Activated T-helper 1 cell treated with anti-CD3 and anti-CD28 coated beads, Interleukin-12 subunit alpha, Interleukin-12 subunit beta, Interleukin-2, Interleukin-4 antibody, amounts not matched to agents 30 ng/mL and 10 ng/mL and 1 ng/mL, durations not matched to agents 14 hours and 24 hours and 36 hours (primary cell): ENCODE measurements around the gene BTBD6. TPM values are rescaled to one million over a fixed set of nuclear protein-coding genes. Genes with fewer than 3 reads are reported as not detected.

Experiments used
- total RNA-seq: library from RNA; stranded (reverse); gene quantifications from 2 replicates; pipeline ENCODE4 v1.2.3, GENCODE V29; 2022

BTBD6 gene
- total RNA-seq, 1 donor from 2014 or later: 41.9 TPM

Other genes with a start within 250 kb of the BTBD6 start
- gene CDCA4, start 227.4 kb upstream of the BTBD6 start, total RNA-seq: 62.5 and 63.7 TPM in 2 replicates
- gene GPR132, start 183.1 kb upstream of the BTBD6 start, total RNA-seq: 24.6 and 24.9 TPM in 2 replicates
- 6.5 and 7.4 TPM in 2 replicates for gene JAG2, start 79.8 kb upstream of the BTBD6 start, total RNA-seq
- gene NUDT14, start 67.2 kb upstream of the BTBD6 start, total RNA-seq: 8.5 and 10.9 TPM in 2 replicates
- gene BRF1, start 52.5 kb downstream of the BTBD6 start, total RNA-seq: 46.1 and 46.9 TPM in 2 replicates
- gene PACS2, start 66.2 kb downstream of the BTBD6 start, total RNA-seq: 28.2 and 32.3 TPM in 2 replicates
- gene TEX22, start 150.0 kb downstream of the BTBD6 start, total RNA-seq: 7.4 and 9.1 TPM in 2 replicates
- 173 and 181 TPM in 2 replicates for gene MTA1, start 171.3 kb downstream of the BTBD6 start, total RNA-seq
- not detected in 2 replicates for gene CRIP2, start 226.3 kb downstream of the BTBD6 start, total RNA-seq
- gene CRIP1, start 238.4 kb downstream of the BTBD6 start, total RNA-seq: 97.1 and 103 TPM in 2 replicates
- 44.5 and 46.1 TPM in 2 replicates for gene TEDC1, start 242.7 kb downstream of the BTBD6 start, total RNA-seq